ENCODE measurements around the gene TIMELESS.
"Not testable (repeated sequence)": the region's sequence is repeated elsewhere in the genome, so short reads cannot be mapped to it uniquely, and the experiment has no call there.

Gene TIMELESS

GRCh38 chr12:56448860-56449621 is at the start of gene TIMELESS:
TIMELESS (minus strand) TSS chr12:56449426; CDS start chr12:56434170, 15,256 bp downstream.
- DNase-seq: peak; percentile 94

- DNase-seq: not testable (repeated sequence)
Measured at GRCh38 chr12:56498126-56498902, 49.1 kb upstream of the TIMELESS start.

- peak; percentile 44 for DNase-seq
Measured at GRCh38 chr12:56496704-56497103, 47.5 kb upstream of the TIMELESS start.

- not testable (repeated sequence) for DNase-seq
Measured at GRCh38 chr12:56494481-56494880, 45.3 kb upstream of the TIMELESS start.

GRCh38 chr12:56494106-56494415 is 44.8 kb upstream of the TIMELESS start:
- DNase-seq: not testable (repeated sequence)

- not testable (repeated sequence) for DNase-seq
Measured at GRCh38 chr12:56493409-56494105, 44.3 kb upstream of the TIMELESS start.

- no peak for DNase-seq
Measured at GRCh38 chr12:56490360-56490759, 41.1 kb upstream of the TIMELESS start.

- peak; percentile 73 for DNase-seq
Measured at GRCh38 chr12:56488041-56488955, 39.1 kb upstream of the TIMELESS start, which contains the start of gene GLS2. GLS2 (minus strand) TSS chr12:56488161; CDS start chr12:56488118, 43 bp downstream.

GRCh38 chr12:56487448-56488040 is 38.3 kb upstream of the TIMELESS start:
- no peak for DNase-seq

- no peak for DNase-seq
Measured at GRCh38 chr12:56486694-56487093, 37.5 kb upstream of the TIMELESS start.

- no peak for DNase-seq
Measured at GRCh38 chr12:56484566-56484965, 35.3 kb upstream of the TIMELESS start.

GRCh38 chr12:56479625-56480024 is 30.4 kb upstream of the TIMELESS start:
- DNase-seq: no peak

GRCh38 chr12:56477521-56478225 is 28.4 kb upstream of the TIMELESS start:
- DNase-seq: no peak

GRCh38 chr12:56476972-56477432 is 27.8 kb upstream of the TIMELESS start:
- DNase-seq: no peak

- DNase-seq: no peak
Measured at GRCh38 chr12:56476143-56476542, 26.9 kb upstream of the TIMELESS start.

GRCh38 chr12:56474389-56474788 is 25.2 kb upstream of the TIMELESS start:
- no peak for DNase-seq

- no peak for DNase-seq
Measured at GRCh38 chr12:56469007-56469930, 20.0 kb upstream of the TIMELESS start.

- DNase-seq: peak; percentile 95
Measured at GRCh38 chr12:56468216-56469006, 19.2 kb upstream of the TIMELESS start, which contains the start of gene SPRYD4. SPRYD4 (plus strand) TSS chr12:56468578; CDS start chr12:56468592, 14 bp downstream.

- no peak for DNase-seq
Measured at GRCh38 chr12:56462565-56462964, 13.3 kb upstream of the TIMELESS start.
